H1 (cell line): ENCODE results near the gene ATAT1. TPM values are rescaled to one million over a fixed set of nuclear protein-coding genes. Genes with fewer than 3 reads are reported as not detected.
A peak's percentile ranks its signal among the peaks of the same experiment; 100 is the strongest.

ENCODE experiments used
- ATF2 ChIP-seq: IDR thresholded peaks from 2 replicates; pipeline ENCODE4 v1.6.1; 2012; ENCODE audit warnings: low read length, inconsistent platforms
- CBX5 ChIP-seq: fragments of 300-800, 300-1000 bp; sonication (generic); IDR thresholded peaks from 2 replicates; pipeline ENCODE4 v1.7.1; 2016; ENCODE audit warnings: antibody characterized with exemption, low read length, low read depth
- CHD2 ChIP-seq: IDR thresholded peaks from 2 replicates; pipeline ENCODE4 v1.6.1; 2012; ENCODE audit warnings: low read length, improper control_type of control experiment
- CREB1 ChIP-seq: IDR thresholded peaks from 2 replicates; pipeline ENCODE4 v1.6.1; 2012; ENCODE audit warnings: inconsistent platforms
- CTBP2 ChIP-seq: IDR thresholded peaks from 2 replicates; pipeline ENCODE4 v1.7.0; 2011; ENCODE audit warnings: borderline replicate concordance, mild to moderate bottlenecking, moderate library complexity, mixed read lengths, low read length; ENCODE audit not compliant: insufficient read depth, insufficient read length
- E2F6 ChIP-seq: IDR thresholded peaks from 2 replicates; pipeline ENCODE4 v1.6.1; 2012; ENCODE audit warnings: inconsistent platforms
- HDAC2 ChIP-seq, 2 experiments: fragments of 300-600 bp in 1 of 2; sonication (generic) in 1 of 2; IDR thresholded peaks; 2 replicates each; pipeline ENCODE4 v1.6.1; 2011 to 2012; ENCODE audit warnings: low read depth in 2 of 2, low read length in 2 of 2, mild to moderate bottlenecking in 2 of 2, moderate library complexity in 2 of 2, borderline replicate concordance in 1 of 2, inconsistent platforms in 1 of 2
- JUN ChIP-seq: IDR thresholded peaks from 2 replicates; pipeline ENCODE4 v1.6.1; 2011; ENCODE audit warnings: low read depth, mild to moderate bottlenecking, improper control_type of control experiment, low read length
- KDM4A ChIP-seq: IDR thresholded peaks from one replicate; pipeline ENCODE4 v1.7.1; 2012; ENCODE audit warnings: low read depth, mild to moderate bottlenecking, moderate library complexity, low read length, inconsistent platforms; ENCODE audit not compliant: severe bottlenecking
- KDM5A ChIP-seq: fragments of 200-600 bp; IDR thresholded peaks from 2 replicates; pipeline ENCODE4 v1.7.1; 2012; ENCODE audit warnings: mild to moderate bottlenecking, low read length, inconsistent platforms, mixed read lengths
- PHF8 ChIP-seq: fragments of 200-600 bp; sonication (generic); conservative IDR thresholded peaks from 2 replicates; pipeline ENCODE4 v1.7.1; 2012; ENCODE audit warnings: low read depth, mild to moderate bottlenecking, inconsistent platforms, low read length, moderate library complexity
- POLR2AphosphoS5 ChIP-seq: IDR thresholded peaks from 2 replicates; pipeline ENCODE4 v1.6.1; 2011; ENCODE audit warnings: low read depth, low read length
- RBBP5 ChIP-seq: IDR thresholded peaks from 2 replicates; pipeline ENCODE4 v1.7.1; 2012; ENCODE audit warnings: low read depth, mild to moderate bottlenecking, inconsistent platforms, low read length, moderate library complexity, borderline replicate concordance
- RFX5 ChIP-seq: IDR thresholded peaks from 2 replicates; pipeline ENCODE4 v1.6.1; 2011; ENCODE audit warnings: low read depth, low read length, improper control_type of control experiment, borderline replicate concordance
- SAP30 ChIP-seq: fragments of 300-600 bp; sonication (generic); IDR thresholded peaks from 2 replicates; pipeline ENCODE4 v1.7.1; 2012; ENCODE audit warnings: low read length, moderate library complexity, mild to moderate bottlenecking, inconsistent platforms; ENCODE audit not compliant: insufficient read depth, insufficient replicate concordance
- SIX5 ChIP-seq: IDR thresholded peaks from 2 replicates; pipeline ENCODE4 v1.6.1; 2011; ENCODE audit warnings: mild to moderate bottlenecking, low read depth, low read length
- SP4 ChIP-seq: IDR thresholded peaks from 2 replicates; pipeline ENCODE4 v1.6.1; 2012; ENCODE audit warnings: low read length, inconsistent platforms
- TAF1 ChIP-seq: IDR thresholded peaks from 2 replicates; pipeline ENCODE4 v1.6.1; 2011; ENCODE audit warnings: mild to moderate bottlenecking, low read depth, low read length
- YY1 ChIP-seq: IDR thresholded peaks from 2 replicates; pipeline ENCODE4 v1.6.1; 2011; ENCODE audit warnings: low read depth, mild to moderate bottlenecking, low read length
- ZNF274 ChIP-seq: IDR thresholded peaks from 2 replicates; pipeline ENCODE4 v1.7.0; 2012; ENCODE audit warnings: low read length, borderline replicate concordance; ENCODE audit errors: extremely low read depth
- polyA plus RNA-seq, 7 experiments: library from polyadenylated mRNA; depleted of rRNA in 3 of 7; stranded (reverse) in 5 of 7; unstranded in 2 of 7; fragments of >200 nt in 5 of 7; fragments of 200-250 nt in 2 of 7; gene quantifications; 1 replicate in 5 of 7; 2 replicates in 1 of 7; 4 replicates in 1 of 7; pipeline versions ENCODE4 v1.2.1 to v1.2.3, GENCODE V29; 2011 to 2013; ENCODE audit warnings: missing spikeins in 2 of 7, mixed read lengths in 2 of 7
- total RNA-seq: library from RNA; stranded (reverse); fragmentation: NEBNext Ultra II Directional; extraction: Animal tissue kit (Norgen Biotek cat#: 25700); gene quantifications from 2 replicates; pipeline ENCODE4 v1.2.1, GENCODE V29; 2021
- TF ChIP-seq, protein P1 (sequence below): IDR thresholded peaks from 2 replicates; pipeline ENCODE4 v1.6.1; 2011; ENCODE audit warnings: low read depth, mild to moderate bottlenecking, low read length; ENCODE audit not compliant: insufficient read depth

ATAT1 gene
- total and polyA plus RNA-seq, 2 of the 8 experiments (the other 6 are each of a cell fraction or from before 2014, with no cell fraction given) = 14.4 to 14.6 TPM

- TF ChIP-seq CBX5 (no peak), KDM5A (peak; percentile 87), PHF8 (peak; percentile 62), RBBP5 (0 out of 2 replicates have a peak, but pooled peaks have one; percentile 38), E2F6 (peak; percentile 41; the same call in 1 of the 2 replicates), CTBP2 (no peak), SIX5 (no peak), RFX5 (no peak), KDM4A (peak; percentile 29), ATF2 (no peak), CREB1 (no peak), HDAC2 (IDR thresholded peaks at IDR 0.05; ENCODE audit: borderline replicate concordance in 1 of 2, low read depth in 2 of 2, low read length in 2 of 2) (peak; percentile 26 to 97; a peak in 3 of 4 replicates), ZNF274 (no peak), TAF1 (peak; percentile 64; the same call in 1 of the 2 replicates), SAP30 (peak; percentile 99), CHD2 (no peak), YY1 (peak; percentile 97), JUN (no peak), POLR2AphosphoS5 (peak; percentile 89; the same call in 1 of the 2 replicates), SP4 (no peak)
- TF ChIP-seq, protein P1, sequence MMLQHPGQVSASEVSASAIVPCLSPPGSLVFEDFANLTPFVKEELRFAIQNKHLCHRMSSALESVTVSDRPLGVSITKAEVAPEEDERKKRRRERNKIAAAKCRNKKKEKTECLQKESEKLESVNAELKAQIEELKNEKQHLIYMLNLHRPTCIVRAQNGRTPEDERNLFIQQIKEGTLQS = no peak
Observed at GRCh38 chr6:30617565-30618269, 9.0 kb upstream of the ATAT1 start, which contains the start of gene MRPS18B (continued).
